ENCODE results near the gene USP21.

- TF ChIP-seq RCOR1 (IDR thresholded peaks at IDR 0.05; ENCODE audit: insufficient replicate concordance, low read length), result no peak
- no peak for TF ChIP-seq CTCF (conservative IDR thresholded peaks at IDR 0.05; ENCODE audit: low read depth, low read length)
- TF ChIP-seq POLR2A (IDR thresholded peaks at IDR 0.05; ENCODE audit: low read depth, low read length), result peak; percentile 87
- no peak for TF ChIP-seq CEBPB (IDR thresholded peaks at IDR 0.05; ENCODE audit: low read depth, low read length)
- no peak for TF ChIP-seq SMC3 (IDR thresholded peaks at IDR 0.05; ENCODE audit: low read depth, low read length)
- TF ChIP-seq RAD21 (IDR thresholded peaks at IDR 0.05; ENCODE audit: low read length), result no peak
- peak; percentile 62; the same call in 1 of the 2 replicates for TF ChIP-seq MXI1 (IDR thresholded peaks at IDR 0.05; ENCODE audit: borderline replicate concordance, low read depth, low read length)
- no peak for TF ChIP-seq CHD1 (IDR thresholded peaks at IDR 0.05; ENCODE audit: low read depth, low read length)
- no peak for TF ChIP-seq BHLHE40 (IDR thresholded peaks at IDR 0.05; ENCODE audit: low read depth, low read length)
- TF ChIP-seq, protein P1, sequence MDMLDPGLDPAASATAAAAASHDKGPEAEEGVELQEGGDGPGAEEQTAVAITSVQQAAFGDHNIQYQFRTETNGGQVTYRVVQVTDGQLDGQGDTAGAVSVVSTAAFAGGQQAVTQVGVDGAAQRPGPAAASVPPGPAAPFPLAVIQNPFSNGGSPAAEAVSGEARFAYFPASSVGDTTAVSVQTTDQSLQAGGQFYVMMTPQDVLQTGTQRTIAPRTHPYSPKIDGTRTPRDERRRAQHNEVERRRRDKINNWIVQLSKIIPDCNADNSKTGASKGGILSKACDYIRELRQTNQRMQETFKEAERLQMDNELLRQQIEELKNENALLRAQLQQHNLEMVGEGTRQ (IDR thresholded peaks at IDR 0.05; ENCODE audit: low read depth, low read length), result 0 out of 2 replicates have a peak, but pooled peaks have one; percentile 13
- TF ChIP-seq FOS (IDR thresholded peaks at IDR 0.05; ENCODE audit: low read depth, low read length), result no peak
- TF ChIP-seq MAFK (IDR thresholded peaks at IDR 0.05; ENCODE audit: low read depth, low read length), result no peak
Measured at GRCh38 chr1:161177112-161177935, 18.0 kb downstream of the USP21 start, which contains the start of gene B4GALT3.

Measured in IMR-90 (cell line).